ENCODE measurements around the gene RUBCNL.

- TF ChIP-seq CTCF (conservative IDR thresholded peaks at IDR 0.05; ENCODE audit: low read length) (no peak), EZH2phosphoT487 (IDR thresholded peaks at IDR 0.05; ENCODE audit: borderline replicate concordance, low read depth, low read length) (no peak)
Observed at GRCh38 chr13:46315491-46316075, 71.5 kb downstream of the RUBCNL start.
